Measurements from ENCODE around the gene OVCH1.

- TF ChIP-seq CTCF (IDR thresholded peaks at IDR 0.05) (no peak), POLR2AphosphoS5 (IDR thresholded peaks at IDR 0.05) (no peak), POLR2A (IDR thresholded peaks at IDR 0.05; ENCODE audit: low read depth) (no peak), EP300 (IDR thresholded peaks at IDR 0.05) (no peak)
Measured at GRCh38 chr12:29545102-29545467, 47.6 kb upstream of the OVCH1 start.
